Effector memory CD4-positive, alpha-beta T cell (primary cell): ENCODE data around the gene FAM83D.

Experiments used
- DNase-seq, 3 donors: peaks; one replicate each; pipeline ENCODE4 v3.0.0-alpha.2; 2020
- H3K27ac ChIP-seq: 2 replicates; pipeline ENCODE4 v1.7.0; 2013; ENCODE audit warnings: mild to moderate bottlenecking, low read length, moderate library complexity; ENCODE audit not compliant: insufficient read depth, poor library complexity, severe bottlenecking
- H3K27me3 ChIP-seq: replicated peaks from 2 replicates; pipeline ENCODE4 v1.7.0; 2013; ENCODE audit warnings: mild to moderate bottlenecking, low read length; ENCODE audit not compliant: insufficient read depth, control insufficient read depth, poor library complexity, severe bottlenecking
- H3K36me3 ChIP-seq: 2 replicates; pipeline ENCODE4 v1.7.0; 2013; ENCODE audit warnings: mild to moderate bottlenecking, low read length, moderate library complexity; ENCODE audit not compliant: control insufficient read depth, insufficient read depth
- H3K4me1 ChIP-seq: 2 replicates; pipeline ENCODE4 v1.7.0; 2013; ENCODE audit warnings: low read length, mild to moderate bottlenecking; ENCODE audit not compliant: control insufficient read depth, insufficient read depth, poor library complexity, severe bottlenecking
- H3K4me3 ChIP-seq: 2 replicates; pipeline ENCODE4 v1.7.0; 2013; ENCODE audit warnings: low read length, low read depth, mild to moderate bottlenecking; ENCODE audit not compliant: insufficient read depth, poor library complexity, severe bottlenecking
- H3K9me3 ChIP-seq: 2 replicates; pipeline ENCODE4 v1.7.0; 2013; ENCODE audit warnings: mild to moderate bottlenecking, low read length, moderate library complexity; ENCODE audit not compliant: control insufficient read depth
- total RNA-seq, 3 donors: gene quantifications; one replicate each; lab custom pipeline; 2026; lab: John Stamatoyannopoulos, UW

FAM83D gene
- 6.1 to 7.6 (median 6.2) reads per million in 3 donors for total RNA-seq

GRCh38 chr20:38926142-38926933, at the start of gene FAM83D:
Gene FAM83D (plus strand): TSS chr20:38926417. CDS start chr20:38926443, 26 bp downstream.
- Histone ChIP-seq H3K4me1 (peaks cover 13% of the 10 kb centered on the region), H3K9me3 (no peaks in the 10 kb centered on the region), H3K27me3 (no peaks in the 10 kb centered on the region), H3K4me3 (peak within 1 kb of the TSS; percentile 62), H3K36me3 (peaks cover 4% of the 10 kb centered on the region), H3K27ac (peak within 1 kb of the TSS; percentile 40)
- peak; percentile 88 to 89 (median 89) for DNase-seq

GRCh38 chr20:38877483-38877882, 48.7 kb upstream of the FAM83D start:
- Histone ChIP-seq H3K9me3 (no peaks in the 10 kb centered on the region), H3K4me1 (peaks cover 33% of the 10 kb centered on the region), H3K36me3 (no peaks in the 10 kb centered on the region), H3K4me3 (no peak overlapping the region), H3K27ac (no peak overlapping the region), H3K27me3 (no peaks in the 10 kb centered on the region)
- no peak for DNase-seq

GRCh38 chr20:38878866-38879265, 47.4 kb upstream of the FAM83D start:
- H3K4me3 ChIP-seq: no peak overlapping the region
- no peak overlapping the region for H3K27ac ChIP-seq
- H3K36me3 ChIP-seq: peaks cover 4% of the 10 kb centered on the region
- H3K27me3 ChIP-seq: no peaks in the 10 kb centered on the region
- no peak for DNase-seq
- no peaks in the 10 kb centered on the region for H3K9me3 ChIP-seq
- peaks cover 20% of the 10 kb centered on the region for H3K4me1 ChIP-seq

GRCh38 chr20:38880952-38881735, 45.1 kb upstream of the FAM83D start:
- peaks cover 4% of the 10 kb centered on the region for H3K36me3 ChIP-seq
- H3K27me3 ChIP-seq: no peaks in the 10 kb centered on the region
- H3K9me3 ChIP-seq: no peaks in the 10 kb centered on the region
- H3K4me3 ChIP-seq: no peak overlapping the region
- H3K27ac ChIP-seq: no peak overlapping the region
- peaks cover 4% of the 10 kb centered on the region for H3K4me1 ChIP-seq
- no peak for DNase-seq

- no peak overlapping the region for H3K27ac ChIP-seq
- H3K36me3 ChIP-seq: peaks cover 4% of the 10 kb centered on the region
- H3K27me3 ChIP-seq: no peaks in the 10 kb centered on the region
- no peak overlapping the region for H3K4me3 ChIP-seq
- no peaks in the 10 kb centered on the region for H3K9me3 ChIP-seq
- DNase-seq: no peak
- no peaks in the 10 kb centered on the region for H3K4me1 ChIP-seq
These were observed 44.3 kb upstream of the FAM83D start for GRCh38 chr20:38881806-38882440.

- H3K4me1 ChIP-seq: no peaks in the 10 kb centered on the region
- no peak overlapping the region for H3K4me3 ChIP-seq
- H3K9me3 ChIP-seq: no peaks in the 10 kb centered on the region
- DNase-seq: no peak
- H3K27me3 ChIP-seq: no peaks in the 10 kb centered on the region
- no peak overlapping the region for H3K27ac ChIP-seq
- H3K36me3 ChIP-seq: peaks cover 4% of the 10 kb centered on the region
These were observed 43.6 kb upstream of the FAM83D start for GRCh38 chr20:38882600-38882999.

GRCh38 chr20:38883081-38883980, 42.9 kb upstream of the FAM83D start:
- H3K27me3 ChIP-seq: no peaks in the 10 kb centered on the region
- no peaks in the 10 kb centered on the region for H3K4me1 ChIP-seq
- no peak overlapping the region for H3K27ac ChIP-seq
- no peaks in the 10 kb centered on the region for H3K9me3 ChIP-seq
- peaks cover 4% of the 10 kb centered on the region for H3K36me3 ChIP-seq
- DNase-seq: no peak
- no peak overlapping the region for H3K4me3 ChIP-seq

- H3K27me3 ChIP-seq: no peaks in the 10 kb centered on the region
- no peak for DNase-seq
- no peaks in the 10 kb centered on the region for H3K9me3 ChIP-seq
- peaks cover 4% of the 10 kb centered on the region for H3K36me3 ChIP-seq
- H3K4me3 ChIP-seq: no peak overlapping the region
- H3K4me1 ChIP-seq: no peaks in the 10 kb centered on the region
- H3K27ac ChIP-seq: no peak overlapping the region
These were observed 42.1 kb upstream of the FAM83D start for GRCh38 chr20:38883981-38884733.

- no peaks in the 10 kb centered on the region for H3K9me3 ChIP-seq
- H3K4me1 ChIP-seq: no peaks in the 10 kb centered on the region
- no peak overlapping the region for H3K27ac ChIP-seq
These were observed 40.9 kb upstream of the FAM83D start for GRCh38 chr20:38885357-38885756.

More at GRCh38 chr20:38885357-38885756, 40.9 kb upstream of the FAM83D start:
- peaks cover 12% of the 10 kb centered on the region for H3K36me3 ChIP-seq
- DNase-seq: no peak
- H3K4me3 ChIP-seq: no peak overlapping the region
- no peaks in the 10 kb centered on the region for H3K27me3 ChIP-seq
